Activated CD4-positive, alpha-beta T cell treated with anti-CD3 and anti-CD28 coated beads for 36 hours (primary cell): ENCODE data around the gene ATP13A5. TPM values are rescaled to one million over a fixed set of nuclear protein-coding genes. Genes with fewer than 3 reads are reported as not detected.

Experiments used
- ATAC-seq: fragments of 200-7000 bp; cut with Tn5 transposase; one replicate; pipeline ENCODE4 v1.10.0; 2021; ENCODE audit warnings: mild to moderate bottlenecking, moderate library complexity
- CTCF ChIA-PET: fragments of 350-600 bp; sonication (Branson Sonifier 250); formaldehyde crosslinking; loops from one replicate; lab custom pipeline; 2021; ENCODE audit warnings: antibody characterized with exemption; lab: Charles Lee
- POLR2A ChIA-PET: fragments of 350-600 bp; sonication (Branson Sonifier 250); formaldehyde crosslinking; loops from one replicate; lab custom pipeline; 2021; ENCODE audit warnings: antibody characterized with exemption, inconsistent platforms; lab: Charles Lee
- DNase-seq: peaks from one replicate; pipeline ENCODE4 v3.0.0-alpha.2; 2020
- H3K27ac Mint-ChIP-seq: one replicate; pipeline ENCODE4 v1.8.0; 2021; ENCODE audit warnings: mixed read lengths
- H3K27me3 Mint-ChIP-seq: one replicate; pipeline ENCODE4 v1.8.0; 2021; ENCODE audit warnings: mixed read lengths
- H3K36me3 Mint-ChIP-seq: one replicate; pipeline ENCODE4 v1.8.0; 2021; ENCODE audit warnings: low read depth, mixed read lengths
- H3K4me1 Mint-ChIP-seq: one replicate; pipeline ENCODE4 v1.8.0; 2021; ENCODE audit warnings: mixed read lengths
- H3K4me3 Mint-ChIP-seq: one replicate; pipeline ENCODE4 v1.8.0; 2021; ENCODE audit warnings: mild to moderate bottlenecking, moderate library complexity, mixed read lengths
- H3K9me3 Mint-ChIP-seq: one replicate; pipeline ENCODE4 v1.8.0; 2021; ENCODE audit warnings: low read depth, mixed read lengths
- intact Hi-C, 2 experiments: fragments of 100-400 bp; cut with DNase I in 1 of 2; cut with micrococcal nuclease in 1 of 2; formaldehyde crosslinking; loops; one replicate each; pipeline versions ENCODE4 v1.14.2 to v1.15.1; 2022 to 2024; cut with DNase I, micrococcal nuclease
- total RNA-seq, 2 experiments: library from RNA; stranded (reverse); gene quantifications; one replicate each; pipeline ENCODE4 v1.2.3, GENCODE V29; 2021

The ATP13A5 gene
- total RNA-seq, 2 experiments from 2014 or later = not detected

- ChIA-PET CTCF (interaction anchor here (0.6 kb wide), 1 partner anchor 789 kb away, joined by 3 read pairs; no protein-coding TSS in a partner anchor), POLR2A (no interaction called here)
- H3K27me3 Mint-ChIP-seq = peaks cover 14% of the 10 kb centered on the region
- H3K4me1 Mint-ChIP-seq = no peaks in the 10 kb centered on the region
- H3K9me3 Mint-ChIP-seq = no peaks in the 10 kb centered on the region
- no peak for ATAC-seq
- no peak for DNase-seq
- no peak overlapping the region for H3K4me3 Mint-ChIP-seq
- intact Hi-C loops = no loop called here
- no peak overlapping the region for H3K27ac Mint-ChIP-seq
- H3K36me3 Mint-ChIP-seq = no peaks in the 10 kb centered on the region
Observed at GRCh38 chr3:193225302-193226125, 153.0 kb downstream of the ATP13A5 start.

Other genes with a start within 250 kb of the ATP13A5 start
- under 1 TPM in 1 of 2 experiments, not detected in 1; 0.30 TPM for gene PLAAT1, start 137.5 kb downstream of the ATP13A5 start, total RNA-seq
- 1 to 10 TPM; 1.1 to 3.3 TPM for gene ATP13A4, start 176.1 kb upstream of the ATP13A5 start, total RNA-seq
- 100 to 1,000 TPM in 1 of 2 experiments, 10 to 100 TPM in 1; 94.9 to 115 TPM for gene OPA1, start 214.5 kb upstream of the ATP13A5 start, total RNA-seq